Retinal pigment epithelial cell (primary cell): ENCODE measurements around the gene MS4A18.
A peak's percentile ranks its signal among the peaks of the same experiment; 100 is the strongest.

Experiments used
- DNase-seq: peaks from one replicate; pipeline ENCODE4 v3.0.0-alpha.2; 2010; ENCODE audit warnings: low read depth
- H3K4me3 ChIP-seq: 2 replicates; pipeline ENCODE4 v1.5.1; 2011; ENCODE audit warnings: mild to moderate bottlenecking, low read length, control low read depth, moderate library complexity
- TF ChIP-seq, protein P1 (sequence below): conservative IDR thresholded peaks from 2 replicates; pipeline ENCODE4 v1.5.1; 2011; ENCODE audit warnings: low read depth, low read length, control low read depth, inconsistent platforms

The MS4A18 gene

GRCh38 chr11:60761436-60762190 lies 37.1 kb downstream of the MS4A18 start:
- no peak for DNase-seq
- TF ChIP-seq, protein P1, sequence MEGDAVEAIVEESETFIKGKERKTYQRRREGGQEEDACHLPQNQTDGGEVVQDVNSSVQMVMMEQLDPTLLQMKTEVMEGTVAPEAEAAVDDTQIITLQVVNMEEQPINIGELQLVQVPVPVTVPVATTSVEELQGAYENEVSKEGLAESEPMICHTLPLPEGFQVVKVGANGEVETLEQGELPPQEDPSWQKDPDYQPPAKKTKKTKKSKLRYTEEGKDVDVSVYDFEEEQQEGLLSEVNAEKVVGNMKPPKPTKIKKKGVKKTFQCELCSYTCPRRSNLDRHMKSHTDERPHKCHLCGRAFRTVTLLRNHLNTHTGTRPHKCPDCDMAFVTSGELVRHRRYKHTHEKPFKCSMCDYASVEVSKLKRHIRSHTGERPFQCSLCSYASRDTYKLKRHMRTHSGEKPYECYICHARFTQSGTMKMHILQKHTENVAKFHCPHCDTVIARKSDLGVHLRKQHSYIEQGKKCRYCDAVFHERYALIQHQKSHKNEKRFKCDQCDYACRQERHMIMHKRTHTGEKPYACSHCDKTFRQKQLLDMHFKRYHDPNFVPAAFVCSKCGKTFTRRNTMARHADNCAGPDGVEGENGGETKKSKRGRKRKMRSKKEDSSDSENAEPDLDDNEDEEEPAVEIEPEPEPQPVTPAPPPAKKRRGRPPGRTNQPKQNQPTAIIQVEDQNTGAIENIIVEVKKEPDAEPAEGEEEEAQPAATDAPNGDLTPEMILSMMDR: no peak
- no peak overlapping the region for H3K4me3 ChIP-seq

DNA sequence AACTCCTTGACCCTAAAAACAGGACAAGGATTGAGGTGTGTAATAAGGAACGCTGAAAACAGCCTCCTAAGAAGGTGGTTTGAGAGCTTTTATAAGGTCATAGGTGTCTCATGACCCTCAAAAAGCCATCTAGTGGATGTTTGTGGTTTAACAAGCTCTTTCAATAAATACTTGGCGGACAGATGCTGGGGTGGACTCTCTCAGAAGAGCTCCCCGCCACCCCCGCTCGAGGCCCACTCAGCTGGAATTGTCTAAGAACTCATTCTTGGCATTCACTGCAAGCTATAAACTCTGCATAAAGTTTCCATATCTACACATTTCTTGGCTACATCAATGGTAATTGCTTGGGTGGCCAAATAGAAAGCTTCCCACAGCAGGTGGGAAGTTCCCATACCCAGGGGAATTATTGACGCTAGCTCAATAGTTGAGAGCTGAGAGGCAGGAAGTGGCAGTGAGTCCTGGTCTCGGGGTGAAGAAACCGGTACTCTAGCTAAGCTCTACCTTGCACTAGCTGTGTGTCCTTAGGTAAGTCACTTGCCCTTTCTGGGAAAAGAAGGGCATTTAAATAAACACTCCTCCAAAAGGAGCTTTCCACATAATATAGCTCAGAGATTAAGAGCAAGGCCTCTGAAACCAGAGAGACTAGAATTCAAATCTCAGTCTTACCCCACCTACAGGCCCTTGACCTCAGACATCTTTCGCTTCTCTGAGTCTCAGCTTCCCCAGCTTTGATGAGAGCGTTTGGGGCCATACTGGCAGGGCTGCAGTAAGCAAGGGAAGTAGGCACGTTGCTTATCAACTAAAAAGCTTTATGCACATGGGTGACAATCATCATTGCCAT lies 38.6 kb downstream of the MS4A18 start:
- DNase-seq: no peak
- no peak overlapping the region for H3K4me3 ChIP-seq
- TF ChIP-seq, protein P1: peak; percentile 35

- no peak for DNase-seq
- TF ChIP-seq, protein P1: no peak
- H3K4me3 ChIP-seq: no peak overlapping the region
Measured at GRCh38 chr11:60763692-60764369, 39.3 kb downstream of the MS4A18 start.

GRCh38 chr11:60764879-60765278 lies 40.4 kb downstream of the MS4A18 start:
- H3K4me3 ChIP-seq: no peak overlapping the region
- TF ChIP-seq, protein P1: no peak
- no peak for DNase-seq

GRCh38 chr11:60765355-60765754 lies 40.8 kb downstream of the MS4A18 start:
- H3K4me3 ChIP-seq: no peak overlapping the region
- TF ChIP-seq, protein P1: no peak

DNA sequence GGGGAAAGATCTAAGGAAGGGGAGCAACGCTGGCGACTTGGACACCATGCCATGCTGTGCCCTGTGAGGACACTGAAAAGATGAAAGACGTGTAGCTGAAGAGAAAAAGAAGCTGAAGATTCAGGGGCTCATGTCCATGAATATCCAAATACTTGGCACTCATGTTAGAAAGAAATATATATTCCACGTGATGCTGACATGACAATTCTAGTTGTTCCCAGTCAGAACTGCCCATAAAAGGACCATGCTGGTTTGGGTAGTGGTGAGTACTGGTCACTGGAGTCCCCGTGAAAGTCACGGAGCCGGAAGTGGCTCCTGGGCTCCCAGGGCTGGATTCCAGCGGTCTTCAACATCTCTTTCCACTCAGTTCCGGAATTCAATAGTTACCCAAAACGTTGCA lies 42.0 kb downstream of the MS4A18 start:
- no peak for DNase-seq
- no peak overlapping the region for H3K4me3 ChIP-seq
- TF ChIP-seq, protein P1: no peak

More at GRCh38 chr11:60765355-60765754, 40.8 kb downstream of the MS4A18 start:
- no peak for DNase-seq
